Astrocyte of the cerebellum (primary cell): ENCODE measurements around the gene ZNF12.

Source experiments
- DNase-seq: peaks from one replicate; pipeline ENCODE4 v3.0.0-alpha.2; 2011; ENCODE audit warnings: low read depth
- H3K4me3 ChIP-seq: 2 replicates; pipeline ENCODE4 v1.5.1; 2011; ENCODE audit warnings: mild to moderate bottlenecking, low read depth, low read length, moderate library complexity
- in situ Hi-C: cut with HindIII; loops from 2 replicates; pipeline ENCODE4 v1.10.0; 2017; ENCODE audit warnings: low sequenced_read_pairs
- TF ChIP-seq, protein P1 (sequence below): IDR thresholded peaks from 2 replicates; pipeline ENCODE4 v1.5.1; 2012; ENCODE audit warnings: low read length, low read depth, moderate library complexity, mild to moderate bottlenecking; ENCODE audit errors: missing control alignments

ZNF12 gene

DNA sequence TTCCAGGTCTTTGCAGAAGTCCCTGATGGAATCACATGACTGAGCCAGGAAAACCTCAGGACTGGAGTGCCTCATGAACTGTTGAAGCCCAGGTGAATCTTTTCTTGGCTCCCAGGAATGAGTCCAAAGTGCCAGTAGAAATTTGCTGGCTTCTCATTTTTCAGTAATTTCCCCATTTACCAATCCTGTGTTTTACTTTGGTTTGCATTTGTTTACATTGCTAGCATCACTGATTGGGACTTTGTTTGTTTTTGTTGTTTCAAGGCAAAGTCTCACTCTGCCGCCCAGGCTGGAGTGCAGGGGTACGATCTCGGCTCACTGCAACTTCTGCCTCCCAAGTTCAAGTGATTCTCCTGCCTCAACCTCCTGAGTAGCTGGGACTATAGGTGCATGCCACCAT is 1.6 kb upstream of the ZNF12 start:
- in situ Hi-C loops = no loop called here

DNA sequence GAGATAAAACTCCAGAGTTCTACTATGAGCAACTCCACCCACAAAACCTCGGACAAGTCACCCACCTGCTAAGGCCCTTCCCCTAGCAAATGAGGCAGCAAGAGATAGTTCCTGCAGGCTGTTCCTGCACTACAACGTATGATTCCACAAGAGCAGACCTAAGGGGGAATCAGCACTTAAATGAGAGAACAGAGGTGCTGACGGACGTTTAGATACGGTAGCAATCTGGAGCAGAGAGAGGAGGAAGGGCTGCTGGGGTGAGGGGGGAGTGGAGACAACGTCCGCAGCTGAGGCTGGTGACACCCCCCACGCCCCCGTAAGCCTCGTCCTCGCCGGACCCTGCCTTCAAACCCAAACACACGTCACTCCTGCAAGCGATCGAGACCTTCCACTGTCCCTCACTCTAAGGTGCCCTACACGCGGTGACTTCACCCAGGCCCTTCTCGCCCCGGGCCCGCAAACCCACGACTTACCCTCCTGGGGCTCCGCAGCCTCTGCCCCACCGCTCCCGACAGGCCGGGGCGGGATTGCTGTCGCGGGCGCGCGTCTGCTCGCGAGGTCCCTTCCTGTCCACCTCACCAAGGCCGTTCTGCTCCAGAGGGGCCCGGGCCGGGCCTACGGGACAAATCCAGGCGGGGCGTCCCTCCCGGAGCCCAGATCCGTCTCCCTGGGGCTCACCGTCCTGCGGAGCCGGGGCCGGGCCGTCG is 635 bp downstream of the ZNF12 start:
- TF ChIP-seq, protein P1, sequence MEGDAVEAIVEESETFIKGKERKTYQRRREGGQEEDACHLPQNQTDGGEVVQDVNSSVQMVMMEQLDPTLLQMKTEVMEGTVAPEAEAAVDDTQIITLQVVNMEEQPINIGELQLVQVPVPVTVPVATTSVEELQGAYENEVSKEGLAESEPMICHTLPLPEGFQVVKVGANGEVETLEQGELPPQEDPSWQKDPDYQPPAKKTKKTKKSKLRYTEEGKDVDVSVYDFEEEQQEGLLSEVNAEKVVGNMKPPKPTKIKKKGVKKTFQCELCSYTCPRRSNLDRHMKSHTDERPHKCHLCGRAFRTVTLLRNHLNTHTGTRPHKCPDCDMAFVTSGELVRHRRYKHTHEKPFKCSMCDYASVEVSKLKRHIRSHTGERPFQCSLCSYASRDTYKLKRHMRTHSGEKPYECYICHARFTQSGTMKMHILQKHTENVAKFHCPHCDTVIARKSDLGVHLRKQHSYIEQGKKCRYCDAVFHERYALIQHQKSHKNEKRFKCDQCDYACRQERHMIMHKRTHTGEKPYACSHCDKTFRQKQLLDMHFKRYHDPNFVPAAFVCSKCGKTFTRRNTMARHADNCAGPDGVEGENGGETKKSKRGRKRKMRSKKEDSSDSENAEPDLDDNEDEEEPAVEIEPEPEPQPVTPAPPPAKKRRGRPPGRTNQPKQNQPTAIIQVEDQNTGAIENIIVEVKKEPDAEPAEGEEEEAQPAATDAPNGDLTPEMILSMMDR = no peak
- DNase-seq = no peak
- in situ Hi-C loops = no loop called here
- H3K4me3 ChIP-seq = peak overlapping the region; percentile 88

More for the DNA sequence above, 1.6 kb upstream of the ZNF12 start:
- no peak overlapping the region for H3K4me3 ChIP-seq
- TF ChIP-seq, protein P1 = no peak
- DNase-seq = no peak

DNA sequence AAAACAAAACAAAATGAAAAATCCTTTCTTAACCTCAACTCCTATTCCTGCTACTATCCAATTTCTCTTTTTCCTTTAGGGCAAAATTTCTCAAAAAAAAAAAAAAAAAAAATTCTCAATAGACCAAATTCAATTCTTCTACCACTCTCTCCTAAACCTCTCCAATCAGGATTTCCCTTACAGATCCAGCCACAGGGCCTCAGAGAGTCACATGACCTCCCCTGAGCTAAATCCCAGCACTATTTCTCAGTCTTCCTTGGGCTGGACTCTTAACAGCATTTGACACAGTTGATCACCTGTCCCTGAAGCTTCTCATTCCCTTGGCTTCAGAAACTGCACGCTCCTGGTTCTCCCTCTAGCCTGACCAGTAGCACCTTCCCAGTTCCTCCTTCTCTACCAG is 4.9 kb downstream of the ZNF12 start:
- H3K4me3 ChIP-seq = no peak overlapping the region
- in situ Hi-C loops = no loop called here
- TF ChIP-seq, protein P1 = no peak
- DNase-seq = no peak

DNA sequence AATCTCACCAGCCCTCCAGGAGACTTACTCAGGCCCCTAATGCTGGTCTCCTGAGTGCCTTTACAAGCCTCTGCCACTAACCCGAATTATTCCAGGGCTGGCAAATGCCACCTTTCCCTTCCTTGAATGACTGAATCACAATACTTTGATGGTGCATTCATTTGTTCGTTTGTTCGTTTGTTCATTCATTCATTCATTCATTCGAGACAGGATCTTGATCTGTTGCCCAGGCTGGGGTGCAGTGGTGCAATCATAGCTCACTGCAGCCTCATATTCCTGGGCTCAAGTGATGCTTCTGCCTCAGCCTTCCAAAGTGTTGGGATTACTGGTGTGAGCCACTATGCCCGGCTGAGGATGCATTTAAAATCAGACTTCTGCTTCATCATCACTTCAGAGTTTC is 6.0 kb downstream of the ZNF12 start:
- TF ChIP-seq, protein P1 = no peak
- no peak overlapping the region for H3K4me3 ChIP-seq
- DNase-seq = no peak
- in situ Hi-C loops = no loop called here

DNA sequence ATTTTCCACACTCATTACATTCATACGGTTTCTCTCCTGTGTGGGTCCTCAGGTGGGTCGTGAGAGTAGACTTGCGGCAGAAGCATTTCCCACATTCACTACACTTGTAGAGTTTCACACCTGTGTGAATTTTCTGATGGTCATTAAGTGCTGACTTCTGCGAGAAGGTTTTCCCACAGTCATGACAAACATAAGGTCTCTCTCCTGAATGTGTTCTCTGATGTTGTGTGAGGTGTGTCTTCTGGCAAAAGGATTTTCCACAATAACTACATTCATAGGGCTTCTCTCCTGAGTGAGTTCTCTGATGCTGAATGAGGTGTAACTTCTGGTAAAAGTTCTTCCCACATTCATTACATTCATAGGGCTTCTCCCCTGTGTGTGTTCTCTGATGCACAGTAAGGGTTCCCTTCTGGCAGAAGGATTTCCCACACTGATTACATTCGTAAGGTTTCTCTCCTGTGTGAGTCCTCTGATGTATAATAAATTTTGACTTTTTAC is 15.1 kb downstream of the ZNF12 start:
- no peak for DNase-seq

DNA sequence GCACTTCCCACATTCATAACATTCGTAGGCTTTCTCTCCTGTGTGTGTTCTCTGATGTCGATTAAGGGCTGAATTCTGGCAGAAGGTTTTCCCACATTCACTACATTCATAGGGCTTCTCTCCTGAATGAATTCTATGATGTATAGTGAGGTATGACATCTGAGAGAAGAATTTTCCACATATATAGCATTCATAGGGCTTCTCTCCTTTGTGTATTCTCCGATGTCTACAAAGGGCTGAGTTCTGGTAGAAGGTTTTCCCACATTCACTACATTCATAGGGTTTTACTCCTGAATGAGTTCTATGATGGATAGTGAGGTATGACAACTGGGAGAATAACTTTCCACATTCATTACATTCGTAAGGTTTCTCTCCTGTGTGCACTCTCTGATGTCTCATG is 15.6 kb downstream of the ZNF12 start:
- TF ChIP-seq, protein P1 = no peak
- DNase-seq = no peak
- in situ Hi-C loops = no loop called here
- no peak overlapping the region for H3K4me3 ChIP-seq

More for the DNA sequence above, 15.1 kb downstream of the ZNF12 start:
- in situ Hi-C loops = no loop called here
- no peak overlapping the region for H3K4me3 ChIP-seq
- TF ChIP-seq, protein P1 = no peak

DNA sequence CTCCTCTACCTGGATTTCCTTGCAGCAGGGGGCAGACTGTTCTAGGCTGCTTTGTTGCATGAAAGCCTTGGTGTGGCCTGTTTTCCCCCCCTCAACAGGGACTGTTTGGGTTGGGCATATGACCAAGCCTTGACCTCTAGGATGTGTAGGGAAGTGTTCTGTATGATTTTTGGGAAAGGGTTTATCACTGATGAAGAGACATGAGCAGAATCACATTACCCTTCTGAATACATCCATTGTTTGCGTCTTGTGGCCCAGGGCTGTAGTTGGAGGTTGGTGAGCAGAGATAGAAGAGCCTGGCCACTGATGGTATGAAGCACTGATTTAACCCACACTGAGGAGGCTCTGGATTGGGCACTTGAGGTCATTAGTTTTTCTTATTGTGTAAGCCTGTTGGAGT is 26.6 kb downstream of the ZNF12 start:
- TF ChIP-seq, protein P1 = no peak
- in situ Hi-C loops = no loop called here
- H3K4me3 ChIP-seq = no peak overlapping the region
- DNase-seq = no peak
